ENCODE data around the gene CYP4F11. TPM values are rescaled to one million over a fixed set of nuclear protein-coding genes. Genes with fewer than 3 reads are reported as not detected.
"Not testable (repeated sequence)": the region's sequence is repeated elsewhere in the genome, so short reads cannot be mapped to it uniquely, and the experiment has no call there.

The CYP4F11 gene
- total and polyA plus RNA-seq, 8 donors = 0.04 to 2.3 TPM; not detected in 6

DNA sequence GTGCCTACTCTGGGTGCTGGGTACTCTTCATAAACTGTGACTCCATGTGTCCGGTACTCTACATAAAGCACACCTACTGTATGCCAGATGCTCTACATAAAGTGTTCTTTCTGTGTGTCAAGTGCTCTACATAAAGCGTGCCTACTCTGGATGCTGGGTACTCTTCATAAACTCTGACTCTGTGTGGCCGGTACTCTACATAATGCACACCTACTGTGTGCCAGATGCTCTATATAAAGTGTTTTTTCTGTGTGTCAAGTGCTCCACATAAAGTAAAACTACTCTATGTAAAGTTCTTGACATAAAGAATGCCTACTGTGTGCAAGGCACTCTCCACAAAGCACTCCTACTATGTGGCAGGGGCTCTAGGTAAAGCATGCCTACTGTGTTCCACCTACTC, 1.8 kb upstream of the CYP4F11 start:
- Histone ChIP-seq H3K27ac (no peak overlapping the region), H3K4me1 (no peaks in the 10 kb centered on the region), H3K9me3 (peaks cover 0 to 4% of the 10 kb centered on the region in 2 donors), H3K36me3 (no peaks in the 10 kb centered on the region), H3K27me3 (peaks cover 1 to 7% of the 10 kb centered on the region in 2 donors), H3K4me3 (no peak overlapping the region)
- no peak for DNase-seq
- intact Hi-C loops (cut with DNase I) = no loop called here
- ATAC-seq = no peak
- TF ChIP-seq, protein P1, sequence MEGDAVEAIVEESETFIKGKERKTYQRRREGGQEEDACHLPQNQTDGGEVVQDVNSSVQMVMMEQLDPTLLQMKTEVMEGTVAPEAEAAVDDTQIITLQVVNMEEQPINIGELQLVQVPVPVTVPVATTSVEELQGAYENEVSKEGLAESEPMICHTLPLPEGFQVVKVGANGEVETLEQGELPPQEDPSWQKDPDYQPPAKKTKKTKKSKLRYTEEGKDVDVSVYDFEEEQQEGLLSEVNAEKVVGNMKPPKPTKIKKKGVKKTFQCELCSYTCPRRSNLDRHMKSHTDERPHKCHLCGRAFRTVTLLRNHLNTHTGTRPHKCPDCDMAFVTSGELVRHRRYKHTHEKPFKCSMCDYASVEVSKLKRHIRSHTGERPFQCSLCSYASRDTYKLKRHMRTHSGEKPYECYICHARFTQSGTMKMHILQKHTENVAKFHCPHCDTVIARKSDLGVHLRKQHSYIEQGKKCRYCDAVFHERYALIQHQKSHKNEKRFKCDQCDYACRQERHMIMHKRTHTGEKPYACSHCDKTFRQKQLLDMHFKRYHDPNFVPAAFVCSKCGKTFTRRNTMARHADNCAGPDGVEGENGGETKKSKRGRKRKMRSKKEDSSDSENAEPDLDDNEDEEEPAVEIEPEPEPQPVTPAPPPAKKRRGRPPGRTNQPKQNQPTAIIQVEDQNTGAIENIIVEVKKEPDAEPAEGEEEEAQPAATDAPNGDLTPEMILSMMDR (IDR thresholded peaks at IDR 0.05) = no peak

DNA sequence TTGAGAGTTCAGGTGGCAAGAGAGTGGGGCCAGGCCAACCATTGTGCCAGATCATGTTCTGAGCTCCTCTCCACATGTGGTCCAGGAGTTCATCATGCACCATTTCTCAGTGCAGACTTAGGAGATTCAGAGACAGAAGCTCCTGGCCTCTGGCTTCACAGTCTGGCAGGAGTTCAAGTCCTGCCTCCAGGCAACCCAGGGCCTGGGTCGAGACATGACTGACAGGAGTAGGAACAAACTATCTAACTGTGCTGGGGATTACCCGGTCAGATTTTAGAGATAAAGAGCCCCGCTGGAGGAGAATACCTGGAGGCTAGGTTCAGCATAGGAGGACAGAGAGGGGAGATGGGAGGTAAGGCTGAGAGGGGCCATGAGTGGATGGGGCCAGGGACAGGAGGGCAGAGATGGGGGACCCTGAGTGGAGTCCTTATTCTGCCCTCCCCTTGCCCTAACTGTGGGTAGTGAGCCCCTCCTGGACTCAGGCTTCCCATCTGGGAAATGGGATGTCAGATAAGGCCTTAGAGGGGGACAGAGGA, 906 bp upstream of the CYP4F11 start:
- H3K27ac ChIP-seq = no peak overlapping the region
- DNase-seq = no peak
- peaks cover 5 to 7% of the 10 kb centered on the region in 2 donors for H3K27me3 ChIP-seq
- TF ChIP-seq, protein P1 (IDR thresholded peaks at IDR 0.05) = no peak
- no peaks in the 10 kb centered on the region for H3K4me1 ChIP-seq
- ATAC-seq = no peak
- H3K36me3 ChIP-seq = no peaks in the 10 kb centered on the region
- no peak overlapping the region for H3K4me3 ChIP-seq
- H3K9me3 ChIP-seq = peaks cover 0 to 4% of the 10 kb centered on the region in 2 donors
- intact Hi-C loops (cut with DNase I) = no loop called here

DNA sequence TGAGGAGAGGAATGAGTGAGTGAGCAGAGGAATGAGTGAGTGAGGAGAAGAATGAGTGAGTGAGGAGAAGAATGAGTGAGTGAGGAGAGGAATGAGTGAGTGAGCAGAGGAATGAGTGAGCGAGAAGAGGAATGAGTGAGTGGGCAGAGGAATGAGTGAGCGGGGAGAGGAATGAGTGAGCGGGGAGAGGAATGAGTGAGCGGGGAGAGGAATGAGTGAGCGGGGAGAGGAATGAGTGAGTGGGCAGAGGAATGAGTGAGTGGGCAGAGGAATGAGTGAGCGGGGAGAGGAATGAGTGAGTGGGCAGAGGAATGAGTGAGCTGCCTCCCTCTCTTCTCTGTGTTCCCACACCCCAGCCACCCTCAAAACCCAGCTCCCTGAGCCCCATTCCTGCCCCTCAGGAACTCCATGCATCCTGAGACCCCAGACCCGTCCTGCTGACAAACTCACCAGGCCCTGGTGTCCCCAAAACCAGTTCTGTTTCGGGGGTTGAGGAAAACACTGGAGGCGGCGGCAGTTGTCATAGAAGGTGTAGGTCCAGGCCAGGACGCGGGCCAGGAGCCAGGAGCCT, 483 bp downstream of the CYP4F11 start:
- DNase-seq; H3K27ac ChIP-seq; H3K9me3 ChIP-seq; H3K4me1 ChIP-seq; H3K4me3 ChIP-seq; H3K27me3 ChIP-seq; intact Hi-C loops (cut with DNase I); H3K36me3 ChIP-seq; ATAC-seq: not testable (repeated sequence)

DNA sequence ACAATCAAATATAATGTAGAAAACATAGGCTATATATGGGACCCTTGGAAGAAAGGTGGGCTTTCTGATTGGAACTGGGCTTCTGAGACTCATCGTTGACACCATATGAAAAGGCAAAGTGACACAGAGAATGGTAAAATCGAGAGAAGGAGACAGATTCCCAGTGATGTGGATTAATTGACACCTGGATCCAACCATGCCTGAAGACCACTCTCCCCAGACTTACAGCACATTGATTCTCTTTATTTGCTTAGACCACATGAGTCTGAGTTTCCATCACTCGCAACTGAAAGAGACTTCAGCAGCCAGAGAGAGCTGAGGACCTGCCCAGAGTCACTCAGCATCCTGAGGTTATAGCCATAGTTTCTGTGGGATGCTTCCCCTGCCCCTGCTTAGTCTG, 6.0 kb downstream of the CYP4F11 start:
- H3K27me3 ChIP-seq = peaks cover 5 to 11% of the 10 kb centered on the region in 2 donors
- H3K36me3 ChIP-seq = no peaks in the 10 kb centered on the region
- intact Hi-C loops (cut with DNase I) = no loop called here
- TF ChIP-seq, protein P1 (IDR thresholded peaks at IDR 0.05) = no peak
- H3K4me1 ChIP-seq = no peaks in the 10 kb centered on the region
- no peak overlapping the region for H3K4me3 ChIP-seq
- ATAC-seq (no peak), DNase-seq (no peak)
- H3K9me3 ChIP-seq = no peaks in the 10 kb centered on the region
- no peak overlapping the region for H3K27ac ChIP-seq

DNA sequence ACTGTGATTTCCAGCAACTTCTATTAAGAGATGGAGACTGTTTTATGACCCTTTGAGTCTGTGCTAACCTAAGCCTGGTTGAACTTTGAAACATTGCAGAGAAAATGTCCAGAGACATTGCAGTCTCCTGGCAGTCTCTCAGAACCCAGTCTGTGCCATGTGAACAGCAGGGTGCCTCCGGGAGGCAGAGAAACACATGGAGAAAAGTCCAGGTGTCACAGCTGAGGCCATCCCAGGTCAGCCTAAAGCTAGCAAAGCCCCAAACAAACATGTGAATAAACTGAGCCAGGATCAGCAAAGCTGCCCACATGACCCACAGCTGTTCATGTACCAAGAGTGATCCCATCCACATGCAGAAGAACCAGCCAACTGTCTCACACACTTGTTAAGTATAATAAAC, 7.8 kb downstream of the CYP4F11 start:
- ATAC-seq (no peak), DNase-seq (no peak)
- no peaks in the 10 kb centered on the region for H3K9me3 ChIP-seq
- H3K4me1 ChIP-seq = no peaks in the 10 kb centered on the region
- no peak overlapping the region for H3K27ac ChIP-seq
- intact Hi-C loops (cut with DNase I) = no loop called here
- TF ChIP-seq, protein P1 (IDR thresholded peaks at IDR 0.05) = no peak
- H3K4me3 ChIP-seq = no peak overlapping the region
- no peaks in the 10 kb centered on the region for H3K36me3 ChIP-seq
- peaks cover 5 to 11% of the 10 kb centered on the region in 2 donors for H3K27me3 ChIP-seq

DNA sequence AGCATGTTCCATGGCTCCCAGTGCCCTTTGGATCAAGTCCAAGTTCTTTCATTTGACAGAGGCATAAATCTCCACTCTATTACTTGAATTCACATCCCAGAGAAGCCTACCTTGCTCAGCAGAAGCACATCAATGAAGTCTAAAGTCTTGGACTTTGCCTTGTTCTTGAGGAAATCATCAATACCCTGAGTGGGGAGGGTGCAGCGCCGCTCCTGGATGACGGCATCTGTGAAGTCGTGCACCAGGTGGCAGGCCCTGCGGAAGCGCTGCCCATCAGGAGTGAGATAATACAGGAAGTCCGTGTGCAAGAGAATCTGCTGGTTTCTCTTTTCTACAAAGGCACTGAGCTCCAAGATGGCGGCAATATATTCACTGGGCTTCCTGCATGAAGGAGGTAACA, 10.6 kb downstream of the CYP4F11 start:
- H3K27me3 ChIP-seq = peaks cover 0 to 11% of the 10 kb centered on the region in 2 donors
- no peaks in the 10 kb centered on the region for H3K36me3 ChIP-seq
- intact Hi-C loops (cut with DNase I) = no loop called here
- TF ChIP-seq, protein P1 (IDR thresholded peaks at IDR 0.05) = no peak
- H3K4me3 ChIP-seq = no peak overlapping the region
- ATAC-seq (no peak), DNase-seq (no peak)
- H3K4me1 ChIP-seq = no peaks in the 10 kb centered on the region
- no peaks in the 10 kb centered on the region for H3K9me3 ChIP-seq
- no peak overlapping the region for H3K27ac ChIP-seq

Measured in left lung (tissue), 10 donors.